GM21526 (cell line): ENCODE results near the gene LINC00237.

Source experiments
- ATAC-seq: cut with Tn5 transposase; IDR thresholded peaks from one replicate; pipeline ENCODE4 v1.9.1; 2021; ENCODE audit warnings: moderate library complexity; ENCODE audit not compliant: unreplicated experiment, low FRiP score

Gene LINC00237

GRCh38 chr20:21106171-21107017, at the start of gene LINC00237:
Gene LINC00237 (minus strand): TSS chr20:21106358.
- ATAC-seq: no peak

- ATAC-seq: no peak
Measured at GRCh38 chr20:21155268-21155667, 49.1 kb upstream of the LINC00237 start.

- ATAC-seq: no peak
Measured at GRCh38 chr20:21154692-21155091, 48.5 kb upstream of the LINC00237 start.

GRCh38 chr20:21151791-21152190, 45.6 kb upstream of the LINC00237 start:
- ATAC-seq: no peak

- no peak for ATAC-seq
Measured at GRCh38 chr20:21149344-21149743, 43.2 kb upstream of the LINC00237 start.

GRCh38 chr20:21147593-21147992, 41.4 kb upstream of the LINC00237 start:
- ATAC-seq: no peak

- no peak for ATAC-seq
Measured at GRCh38 chr20:21146215-21146614, 40.1 kb upstream of the LINC00237 start.

GRCh38 chr20:21145424-21145823, 39.3 kb upstream of the LINC00237 start:
- no peak for ATAC-seq

GRCh38 chr20:21143194-21143890, 37.2 kb upstream of the LINC00237 start:
- no peak for ATAC-seq

GRCh38 chr20:21141825-21142224, 35.7 kb upstream of the LINC00237 start:
- ATAC-seq: no peak

- ATAC-seq: no peak
Measured at GRCh38 chr20:21139881-21140566, 33.9 kb upstream of the LINC00237 start.

- ATAC-seq: no peak
Measured at GRCh38 chr20:21137078-21137477, 30.9 kb upstream of the LINC00237 start.

- no peak for ATAC-seq
Measured at GRCh38 chr20:21136015-21136732, 30.0 kb upstream of the LINC00237 start.

GRCh38 chr20:21134883-21135493, 28.8 kb upstream of the LINC00237 start:
- no peak for ATAC-seq

- no peak for ATAC-seq
Measured at GRCh38 chr20:21133917-21134622, 27.9 kb upstream of the LINC00237 start.

GRCh38 chr20:21133404-21133803, 27.2 kb upstream of the LINC00237 start:
- ATAC-seq: no peak

GRCh38 chr20:21129861-21130260, 23.7 kb upstream of the LINC00237 start:
- ATAC-seq: no peak

- no peak for ATAC-seq
Measured at GRCh38 chr20:21127201-21127981, 21.2 kb upstream of the LINC00237 start.

- ATAC-seq: no peak
Measured at GRCh38 chr20:21126581-21126870, 20.4 kb upstream of the LINC00237 start.
